ENCODE data around the gene LSMEM2.
A peak's percentile ranks its signal among the peaks of the same experiment; 100 is the strongest.
"Not testable (repeated sequence)": the region's sequence is repeated elsewhere in the genome, so short reads cannot be mapped to it uniquely, and the experiment has no call there.

LSMEM2 gene

DNA sequence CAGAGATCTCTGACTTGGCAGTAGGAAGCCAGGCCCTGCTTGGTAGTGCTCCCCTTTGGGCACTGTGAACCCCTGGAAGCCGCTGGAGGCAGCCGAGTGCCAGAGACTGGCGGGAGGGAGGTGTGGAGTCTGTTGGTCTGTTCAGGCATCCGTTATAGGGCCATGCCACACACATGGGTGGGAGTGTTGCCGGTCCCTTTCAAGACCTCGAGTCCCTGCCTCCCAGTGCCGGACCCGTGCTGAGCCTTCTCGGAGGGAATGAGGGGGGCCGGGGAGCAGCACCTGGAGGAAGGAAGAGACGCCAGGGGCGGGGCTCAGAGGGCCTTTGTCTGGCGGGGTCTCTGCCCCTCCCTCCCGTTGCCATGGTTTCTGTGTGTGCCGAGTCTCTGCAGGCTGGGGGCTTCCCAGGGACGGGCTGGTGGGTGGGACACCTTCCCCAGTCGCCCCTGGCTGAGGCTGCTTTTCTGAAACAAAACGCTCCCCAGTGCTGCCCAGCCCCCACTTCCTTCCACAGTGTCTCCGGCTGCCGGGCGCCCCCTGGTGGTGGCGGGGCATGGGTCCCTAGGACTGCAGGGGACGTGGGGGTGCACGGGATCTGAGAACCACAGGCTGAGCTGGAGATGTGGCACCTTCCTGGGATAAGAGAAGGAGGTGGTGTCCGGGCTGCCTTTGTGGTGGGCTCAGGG, 32.9 kb upstream of the LSMEM2 start:
- DNase-seq (ENCODE audit: low spot score) = peak; percentile 87

DNA sequence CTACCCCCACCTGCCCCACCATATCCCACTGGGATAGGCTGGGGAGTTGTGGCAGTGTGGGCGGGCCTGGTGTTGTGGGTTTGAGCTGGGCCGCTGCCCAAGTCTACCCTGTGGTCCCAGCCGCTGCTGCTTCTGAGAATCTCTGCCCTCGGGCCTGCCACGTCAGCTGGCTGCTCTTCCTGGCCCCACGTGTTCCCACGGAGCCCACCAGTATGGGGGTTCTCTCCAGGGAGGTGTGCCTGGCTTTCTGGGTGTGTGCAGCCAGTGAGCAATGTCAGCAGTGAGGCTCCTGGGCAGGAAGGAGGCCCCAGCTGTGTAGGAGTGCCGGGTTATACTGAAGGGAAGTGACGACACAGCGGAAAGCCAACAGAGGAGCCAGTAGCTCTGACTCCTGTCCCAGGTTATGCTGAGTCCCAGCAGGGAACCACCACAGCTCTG, 32.4 kb upstream of the LSMEM2 start:
- peak; percentile 39 for DNase-seq (ENCODE audit: low spot score)

DNA sequence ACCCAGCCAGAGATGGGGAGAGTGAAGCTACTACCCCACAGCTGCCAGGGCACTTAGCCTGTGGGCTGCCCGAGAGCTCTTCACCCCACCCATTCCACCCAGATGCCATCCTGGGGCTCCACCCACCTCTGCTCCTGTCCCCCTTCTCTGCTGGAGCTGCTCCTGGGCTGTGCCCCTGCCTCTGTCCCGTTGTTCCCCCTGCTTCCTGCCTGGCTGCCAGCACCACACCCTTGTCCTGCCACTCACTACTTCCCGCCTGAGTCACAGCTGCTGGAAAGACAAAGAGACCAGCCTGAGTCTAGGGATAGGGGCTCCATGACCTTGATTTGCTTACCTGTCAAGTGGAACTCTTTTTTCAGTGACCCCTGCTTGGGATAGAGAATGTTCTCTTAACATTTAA, 30.5 kb upstream of the LSMEM2 start:
- DNase-seq (ENCODE audit: low spot score) = no peak

DNA sequence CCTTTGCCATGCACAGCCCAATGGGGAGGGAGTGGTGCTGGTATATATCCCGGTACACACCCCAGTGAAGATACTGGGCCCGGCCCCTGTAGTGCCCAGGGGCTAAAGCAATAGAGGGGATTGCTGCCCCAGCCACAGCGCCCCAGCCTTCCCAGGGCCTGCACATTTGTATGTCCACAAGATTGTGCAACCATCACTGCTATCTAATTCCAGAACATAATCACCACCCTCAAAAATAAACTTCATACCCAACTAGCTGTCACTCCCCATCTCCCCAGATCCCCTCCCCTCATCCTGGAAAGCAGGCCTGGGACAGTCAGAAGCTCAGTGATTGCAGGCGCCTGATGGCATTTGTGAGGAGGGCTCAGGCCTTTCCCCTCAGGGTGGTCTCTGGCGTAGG, 29.4 kb upstream of the LSMEM2 start:
- DNase-seq (ENCODE audit: low spot score) = no peak

DNA sequence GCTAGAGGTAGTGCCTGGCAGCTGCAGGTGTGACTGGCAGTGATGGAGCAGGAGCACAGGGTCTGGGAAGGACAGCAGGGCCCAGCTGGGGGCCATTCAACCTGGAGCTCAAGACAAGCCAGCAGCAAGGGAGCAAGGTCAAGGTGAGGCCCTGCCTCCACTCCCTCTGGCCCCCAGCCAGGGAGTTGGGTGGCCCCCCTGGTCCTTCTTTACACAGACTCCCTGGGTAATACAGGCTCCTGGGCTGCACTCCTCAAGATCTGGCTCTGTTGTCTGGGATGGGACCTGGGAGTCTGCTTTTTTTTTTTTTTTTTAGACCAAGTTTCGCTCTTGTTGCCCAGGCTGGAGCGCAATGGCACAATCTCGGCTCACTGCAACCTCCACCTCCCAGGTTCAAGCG, 28.4 kb upstream of the LSMEM2 start:
- DNase-seq (ENCODE audit: low spot score) = no peak

DNA sequence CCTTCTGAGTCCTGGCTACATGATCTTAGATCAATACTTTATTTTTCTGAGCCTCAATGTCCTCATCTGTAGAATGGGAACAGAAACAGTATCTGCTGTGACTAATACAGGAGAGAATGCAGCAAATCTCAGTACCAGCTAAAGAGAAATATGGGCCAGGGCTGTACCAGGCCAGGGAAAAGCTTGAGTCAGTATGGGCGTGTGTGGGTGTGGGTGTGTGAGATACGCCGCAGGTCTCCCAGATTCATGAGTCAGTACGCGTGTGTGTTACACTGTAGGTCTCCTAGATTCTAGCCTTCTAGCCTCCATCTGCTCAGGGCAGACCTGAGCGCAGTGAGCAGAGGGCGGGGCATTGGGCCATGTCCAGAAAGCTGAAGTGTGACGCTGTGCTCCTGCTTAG, 27.7 kb upstream of the LSMEM2 start:
- DNase-seq (ENCODE audit: low spot score) = no peak

DNA sequence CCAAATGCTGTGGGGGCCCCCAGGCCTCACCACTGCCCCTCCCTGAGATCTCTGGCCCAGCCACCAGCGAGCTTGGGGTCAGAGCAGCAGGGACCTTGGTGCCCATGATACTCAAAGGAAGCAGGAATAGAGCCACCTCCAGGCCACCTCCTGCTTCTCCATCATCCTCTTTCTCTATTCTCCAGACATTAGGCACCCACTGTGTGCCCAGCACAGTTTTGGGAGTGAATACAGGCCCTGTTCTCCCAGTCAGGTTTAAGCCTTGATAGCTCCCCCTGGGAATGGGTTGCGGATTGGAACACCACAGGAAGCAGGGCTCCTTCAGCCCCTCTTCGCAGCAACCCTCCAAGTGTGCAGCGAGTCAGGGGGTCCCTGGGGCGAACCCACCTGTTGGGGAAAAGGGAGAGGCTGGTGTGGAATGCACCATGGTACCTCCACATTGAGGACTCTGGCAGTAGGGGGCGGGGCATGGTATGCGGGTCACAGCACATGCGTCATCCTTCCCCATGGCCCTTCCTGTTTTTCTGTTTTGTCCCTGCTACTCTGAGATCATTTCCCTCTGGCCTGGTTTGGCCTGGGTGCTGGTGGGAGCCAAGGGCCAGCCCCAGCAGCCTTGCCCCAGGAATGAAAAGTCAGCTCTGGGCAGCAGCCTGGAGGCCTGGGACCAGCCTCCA, 24.2 kb upstream of the LSMEM2 start:
- DNase-seq (ENCODE audit: low spot score) = no peak

DNA sequence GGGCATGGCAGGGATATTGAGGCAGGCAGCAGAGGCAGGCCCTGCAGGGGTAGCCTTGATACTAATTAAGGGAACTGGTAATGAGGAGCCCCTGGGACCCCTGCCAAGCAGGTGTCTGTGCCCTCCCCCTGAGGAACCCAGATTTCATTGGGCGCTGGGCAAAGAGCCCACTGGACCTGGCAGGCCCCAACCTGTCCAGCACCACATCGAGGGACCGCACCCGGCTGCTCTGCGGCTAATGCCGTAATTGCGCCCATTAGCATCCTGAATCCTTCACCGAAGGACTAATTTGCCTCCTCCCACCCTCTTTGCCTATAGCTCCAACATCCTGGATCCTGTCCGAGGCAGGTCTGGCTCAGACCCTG, 23.7 kb upstream of the LSMEM2 start:
- DNase-seq (ENCODE audit: low spot score) = no peak

DNA sequence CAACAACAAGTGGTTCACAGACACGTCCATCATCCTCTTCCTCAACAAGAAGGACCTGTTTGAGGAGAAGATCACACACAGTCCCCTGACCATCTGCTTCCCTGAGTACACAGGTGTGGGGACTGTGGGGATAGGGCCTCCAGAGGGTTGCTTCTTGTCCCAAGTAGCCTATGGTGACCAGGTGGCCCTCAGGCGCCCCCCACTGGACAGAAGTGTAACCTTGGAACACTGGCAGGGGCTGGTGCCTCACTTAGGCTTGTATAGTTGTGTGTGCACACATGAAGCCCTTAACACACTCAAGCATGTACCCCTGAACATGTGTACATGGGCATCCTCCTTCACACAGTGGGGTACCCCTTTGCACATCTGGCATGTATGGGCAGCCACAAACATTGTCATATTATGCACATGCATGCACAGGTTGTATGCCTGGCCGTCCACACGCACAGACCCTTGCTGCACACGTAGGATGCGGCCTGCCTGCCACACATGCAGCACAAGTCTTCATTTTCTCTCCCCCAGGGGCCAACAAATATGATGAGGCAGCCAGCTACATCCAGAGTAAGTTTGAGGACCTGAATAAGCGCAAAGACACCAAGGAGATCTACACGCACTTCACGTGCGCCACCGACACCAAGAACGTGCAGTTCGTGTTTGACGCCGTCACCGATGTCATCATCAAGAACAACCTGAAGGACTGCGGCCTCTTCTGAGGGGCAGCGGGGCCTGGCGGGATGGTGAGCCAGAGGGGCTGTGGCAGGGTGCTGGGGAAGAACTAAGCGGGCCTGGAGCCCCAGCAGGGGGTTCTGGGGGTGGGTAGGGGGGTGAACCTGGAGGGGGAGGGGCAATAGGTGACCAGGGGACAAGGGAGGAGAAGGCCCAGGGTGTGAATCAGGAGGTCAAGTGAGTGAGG, 21.7 kb upstream of the LSMEM2 start:
- peak; percentile 62 for DNase-seq (ENCODE audit: low spot score)

DNA sequence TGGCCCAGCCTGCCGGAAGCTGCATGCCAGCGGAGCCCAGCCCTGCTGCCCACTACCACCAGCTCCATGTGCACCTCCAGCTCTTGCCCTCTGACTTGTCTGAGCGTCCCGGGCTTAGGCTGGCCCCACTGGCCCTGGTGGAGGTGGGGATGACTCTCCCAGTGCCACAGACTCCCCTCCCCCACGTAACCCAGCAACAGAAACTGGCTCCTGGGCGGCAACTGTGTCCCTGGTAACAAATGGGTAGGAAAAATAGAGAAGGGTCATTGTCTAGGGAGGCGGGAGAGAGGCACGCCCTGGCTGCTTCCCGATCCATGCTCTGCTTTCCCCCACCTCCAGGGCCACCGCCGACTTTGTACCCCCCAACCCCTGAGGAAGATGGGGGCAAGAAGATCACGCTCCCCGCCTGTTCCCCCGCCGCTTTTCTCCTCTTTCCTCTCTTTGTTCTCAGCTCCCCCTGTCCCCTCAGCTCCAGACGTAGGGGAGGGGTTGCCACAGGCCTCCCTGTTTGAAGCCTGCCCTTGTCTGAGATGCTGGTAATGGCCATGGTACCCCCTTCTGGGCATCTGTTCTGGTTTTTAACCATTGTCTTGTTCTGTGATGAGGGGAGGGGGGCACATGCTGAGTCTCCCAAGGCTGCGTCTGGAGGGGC, 20.7 kb upstream of the LSMEM2 start:
- DNase-seq (ENCODE audit: low spot score) = no peak

DNA sequence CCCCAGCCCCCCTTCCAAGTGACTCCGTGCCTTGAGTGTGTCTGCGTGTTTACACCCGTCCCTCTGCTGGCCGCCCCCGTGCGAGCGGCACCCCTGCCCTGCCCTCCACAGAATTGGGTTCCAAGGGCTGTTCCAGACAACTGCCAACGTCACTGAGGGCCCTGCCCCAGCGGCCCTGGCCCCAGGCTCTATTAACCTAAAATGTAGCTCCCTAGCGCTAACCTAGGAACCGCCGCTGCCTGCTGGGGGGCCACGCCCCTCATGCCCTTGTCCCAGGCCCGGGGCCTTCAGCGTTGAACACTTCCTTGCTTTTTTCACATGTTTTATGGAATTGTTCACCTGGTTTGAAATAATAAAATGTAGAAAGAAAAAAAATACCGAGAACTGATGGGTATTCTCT, 19.9 kb upstream of the LSMEM2 start:
- no peak for DNase-seq (ENCODE audit: low spot score)

DNA sequence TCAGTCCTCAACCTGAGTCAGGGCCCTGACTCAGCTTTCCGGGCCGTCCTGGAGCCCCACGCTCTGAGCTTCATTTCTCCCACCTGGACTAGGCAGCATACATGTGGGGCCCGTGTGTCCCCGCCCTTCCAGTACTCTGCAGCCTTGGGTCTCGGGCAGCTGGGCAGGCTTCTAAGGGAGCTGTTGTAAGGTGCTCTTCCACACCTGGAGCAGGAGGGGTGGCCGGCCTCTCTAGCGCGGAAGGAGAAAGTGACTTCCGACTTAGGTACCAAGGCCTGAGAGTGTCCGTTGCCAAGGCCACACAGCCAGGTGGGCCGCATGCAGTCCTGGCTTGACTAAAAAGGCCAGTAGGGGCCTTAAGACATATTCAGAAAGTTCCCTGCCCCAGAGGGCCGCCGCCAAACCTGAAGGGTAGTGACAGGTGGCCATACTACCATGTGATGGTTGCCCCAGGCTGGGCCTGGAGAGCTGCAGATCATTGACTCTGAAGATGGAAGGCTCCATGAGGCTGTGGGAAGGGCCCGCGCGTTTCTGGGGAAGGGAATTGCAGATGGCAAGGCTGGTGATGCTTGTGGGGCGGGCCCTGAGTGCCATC, 19.4 kb upstream of the LSMEM2 start:
- DNase-seq (ENCODE audit: low spot score) = no peak

DNA sequence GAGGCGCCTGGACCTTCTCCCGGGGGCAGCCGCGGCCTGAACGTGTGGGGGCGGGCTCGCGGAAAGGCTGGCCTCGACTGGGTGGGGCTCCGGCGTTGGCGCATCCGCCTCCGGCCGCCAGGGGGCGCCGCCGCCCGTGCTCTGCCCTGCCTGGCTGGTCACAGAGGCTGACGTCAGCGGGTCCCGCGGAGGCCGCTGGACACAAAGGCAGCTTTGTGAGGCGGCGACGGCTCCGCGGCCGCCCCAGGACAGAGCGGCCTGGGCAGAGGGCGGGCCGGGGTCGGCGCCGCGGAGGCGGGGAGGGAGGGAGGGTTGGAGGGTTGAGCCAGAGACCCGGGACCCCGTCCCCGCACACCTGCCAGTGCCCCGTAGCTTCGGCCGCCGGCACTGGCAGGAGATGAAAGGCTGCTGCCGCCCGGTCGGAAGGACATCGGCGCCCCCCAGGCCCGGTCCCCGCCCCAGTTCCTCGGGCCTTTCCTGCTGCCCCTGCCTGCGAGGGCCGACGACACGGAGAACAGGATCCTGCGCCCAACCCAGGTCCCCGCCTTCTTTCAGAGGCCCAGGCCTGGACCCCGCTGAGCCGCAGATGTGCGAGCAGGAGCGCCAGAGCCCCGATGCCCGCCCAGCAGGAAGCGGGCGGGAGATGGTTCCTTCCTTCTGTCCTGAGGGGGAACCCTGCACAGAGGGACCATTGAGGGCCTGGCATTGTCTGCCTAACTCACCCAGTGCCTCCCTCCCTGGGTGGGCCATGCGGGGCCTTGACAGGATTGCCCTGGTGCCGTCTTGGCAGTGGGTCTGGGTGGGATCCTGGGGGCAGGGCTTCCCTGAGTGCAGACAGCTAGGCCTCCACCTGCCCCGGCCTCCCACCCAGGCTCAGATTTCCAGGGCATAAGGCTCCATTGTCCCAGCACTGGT, 18.6 kb upstream of the LSMEM2 start:
- peak; percentile 95 for DNase-seq (ENCODE audit: low spot score)

DNA sequence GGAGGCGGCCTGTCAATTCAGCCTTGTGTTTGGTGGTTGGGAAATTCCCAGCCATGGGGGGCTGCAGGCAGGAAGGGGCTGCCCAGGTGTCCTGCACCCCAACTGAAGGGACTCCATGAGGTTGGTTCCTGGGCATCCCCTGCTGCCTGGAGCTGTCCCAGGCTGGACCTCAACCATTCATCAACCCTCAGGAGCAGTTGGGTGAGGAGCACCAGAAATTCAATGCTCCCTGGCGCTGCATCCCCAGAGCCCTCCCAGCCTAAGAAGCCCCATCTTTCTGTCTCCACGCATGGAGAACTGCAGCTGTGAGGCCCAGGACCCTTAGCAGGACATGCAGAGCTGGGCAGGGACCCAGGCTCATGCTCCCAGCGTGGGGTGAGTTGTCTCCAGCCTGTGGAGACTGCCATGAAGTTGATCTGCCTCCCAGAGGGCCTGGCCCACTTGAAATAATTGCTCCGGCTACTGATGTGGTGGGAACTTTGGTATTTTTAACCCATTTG, 17.9 kb upstream of the LSMEM2 start:
- no peak for DNase-seq (ENCODE audit: low spot score)

DNA sequence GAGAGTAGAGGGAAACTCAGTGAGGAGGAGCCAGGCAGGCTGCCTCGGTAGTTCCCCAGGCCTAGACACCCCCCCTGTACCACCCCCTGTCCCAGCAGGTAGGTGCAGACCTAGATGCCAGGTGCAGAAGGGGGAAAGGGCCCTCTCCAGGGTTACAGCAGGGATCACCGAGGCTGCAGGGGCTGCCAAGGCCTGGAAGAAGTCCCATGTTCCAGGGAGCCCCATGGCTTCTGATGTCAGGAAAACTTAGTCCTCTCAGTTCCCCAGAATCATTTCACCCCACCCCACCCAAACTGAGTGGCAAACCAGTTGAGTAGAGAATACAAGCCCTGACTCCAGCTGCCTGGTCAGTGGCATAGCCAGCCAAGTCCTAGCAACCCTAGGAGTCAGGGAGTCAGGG, 17.4 kb upstream of the LSMEM2 start:
- no peak for DNase-seq (ENCODE audit: low spot score)

DNA sequence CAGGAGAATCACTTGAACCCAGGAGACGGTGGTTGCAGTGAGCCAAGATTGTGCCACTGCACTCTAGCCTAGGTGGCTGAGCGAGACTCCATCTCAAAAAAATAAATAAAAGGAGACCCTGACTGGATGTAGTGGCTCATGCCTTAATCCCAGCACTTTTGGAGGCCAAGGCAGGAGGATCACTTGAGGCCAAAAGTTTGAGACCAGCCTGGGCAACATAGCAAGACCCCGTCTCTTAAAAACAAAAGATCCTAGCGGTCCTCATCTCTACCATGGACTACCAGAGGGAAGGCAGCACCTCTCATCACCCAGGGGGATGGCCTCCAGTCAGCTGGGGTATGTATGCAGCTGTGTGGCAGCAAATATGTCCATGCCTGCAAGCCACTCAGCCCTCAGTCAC, 16.7 kb upstream of the LSMEM2 start:
- DNase-seq (ENCODE audit: low spot score) = not testable (repeated sequence)

DNA sequence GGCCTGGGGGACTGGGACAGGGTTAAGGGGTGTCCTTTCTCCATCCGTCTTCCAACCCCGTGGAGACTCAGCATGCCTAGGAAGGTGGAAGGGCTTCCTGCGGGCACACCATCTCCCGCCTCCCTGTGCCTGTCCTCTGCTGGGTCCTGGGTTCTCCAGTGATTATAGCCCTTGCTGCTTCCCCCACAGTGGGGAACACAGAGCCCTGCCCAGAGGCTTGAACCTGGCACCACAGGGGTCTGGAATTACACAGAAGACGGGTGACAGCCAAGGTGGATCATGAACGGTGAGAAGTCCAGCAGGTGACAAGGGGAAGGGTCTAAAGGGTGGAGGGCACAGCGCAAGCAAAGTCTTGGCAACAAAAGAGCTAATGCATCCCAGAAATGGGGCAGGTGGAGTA, 16.1 kb upstream of the LSMEM2 start:
- no peak for DNase-seq (ENCODE audit: low spot score)

DNA sequence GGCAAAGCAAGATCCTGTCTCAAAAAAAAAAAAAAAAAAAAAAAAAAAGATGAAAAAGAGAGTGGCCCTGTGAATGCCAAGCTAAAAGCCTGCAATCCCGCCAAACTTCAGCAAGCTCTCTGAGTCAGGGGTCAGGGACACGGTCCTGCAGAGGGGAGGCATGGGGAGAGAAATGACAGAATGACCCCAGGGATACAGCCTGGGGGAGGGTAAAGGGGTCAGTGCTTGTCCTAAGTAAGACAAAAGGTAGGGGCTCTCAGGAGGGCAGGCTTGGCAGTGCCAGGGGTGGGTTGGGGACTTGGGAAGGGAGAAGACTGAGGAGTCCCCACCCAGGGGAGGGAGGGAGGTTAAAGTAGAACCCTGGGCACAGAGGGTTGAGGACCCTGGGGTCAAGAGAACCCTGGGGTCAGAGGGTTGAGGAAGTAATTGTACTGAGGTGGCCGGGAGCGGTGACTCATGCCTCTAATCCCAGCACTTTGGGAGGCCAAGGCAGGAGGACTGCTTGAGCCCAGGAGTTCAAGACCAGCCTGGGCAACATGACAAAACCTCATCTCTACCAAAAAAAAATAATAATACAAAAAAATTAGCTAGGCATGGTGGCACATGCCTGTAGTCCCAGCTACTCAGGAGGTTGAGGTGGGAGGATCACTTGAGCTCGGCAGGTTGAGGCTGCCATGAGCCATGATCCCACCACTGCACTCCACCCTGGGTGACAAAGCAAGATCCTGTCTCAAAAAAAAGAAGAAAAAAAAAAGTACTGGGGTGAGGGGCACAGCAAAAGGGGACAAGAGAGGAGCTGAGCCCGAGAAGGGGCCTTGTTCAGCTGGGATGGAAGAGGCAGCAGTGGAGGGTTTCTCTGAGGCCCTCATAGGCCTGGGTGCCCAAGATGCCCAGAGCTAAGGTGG, 15.2 kb upstream of the LSMEM2 start:
- no peak for DNase-seq (ENCODE audit: low spot score)

DNA sequence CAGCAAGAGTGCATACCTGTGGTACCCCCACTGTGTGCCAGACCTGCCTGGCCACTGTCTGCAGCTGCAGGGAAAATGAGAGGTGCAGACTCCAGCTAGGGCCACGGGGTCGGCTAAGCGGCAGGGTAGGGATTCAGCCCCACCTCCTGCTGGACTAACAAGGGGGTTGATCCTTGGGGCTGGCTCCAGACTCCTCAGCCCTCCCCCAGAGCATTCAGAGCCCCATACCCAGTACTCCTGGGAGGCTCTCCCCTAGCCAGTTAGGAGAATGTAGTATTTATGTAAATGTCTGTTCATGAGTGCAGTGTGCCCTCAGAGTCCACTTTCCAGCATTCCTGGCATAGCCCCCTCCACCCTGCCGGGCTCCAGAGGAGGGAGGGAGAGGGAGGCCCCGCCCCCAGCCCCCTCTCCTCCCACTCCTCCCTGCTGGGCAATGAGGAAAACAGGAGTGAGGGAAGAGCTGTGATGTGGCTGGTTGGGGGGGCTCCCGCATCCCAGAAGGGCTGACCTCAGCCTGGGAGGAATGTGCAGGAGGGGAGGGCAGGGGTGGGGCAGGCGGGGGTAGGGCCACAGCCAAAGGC, 14.4 kb upstream of the LSMEM2 start:
- peak; percentile 89 for DNase-seq (ENCODE audit: low spot score)
